ENCODE measurements around the gene DSG4.

- TF ChIP-seq CTCF (IDR thresholded peaks at IDR 0.05): no peak
- no peak for TF ChIP-seq POLR2A (IDR thresholded peaks at IDR 0.05)
- TF ChIP-seq EP300 (IDR thresholded peaks at IDR 0.05): no peak
Observed at GRCh38 chr18:31450409-31450808, 73.8 kb downstream of the DSG4 start.
